ENCODE results near the gene MED9.

The MED9 gene

GRCh38 chr17:17493249-17493985 is 16.6 kb downstream of the MED9 start:
- peaks cover 26% of the 10 kb centered on the region for H3K4me1 Mint-ChIP-seq
- no peak overlapping the region for H3K4me3 Mint-ChIP-seq
- peak overlapping the region in 1 of 2 donors; percentile 6 for H3K27ac Mint-ChIP-seq
- ATAC-seq (no peak), DNase-seq (no peak)
- peaks cover 18% of the 10 kb centered on the region for H3K27me3 Mint-ChIP-seq
- H3K9me3 Mint-ChIP-seq, result no peaks in the 10 kb centered on the region

- ATAC-seq (no peak), DNase-seq (no peak)
- no peaks in the 10 kb centered on the region for H3K9me3 Mint-ChIP-seq
- peaks cover 22% of the 10 kb centered on the region for H3K4me1 Mint-ChIP-seq
- H3K27ac Mint-ChIP-seq, result no peak overlapping the region
- H3K27me3 Mint-ChIP-seq, result peaks cover 18% of the 10 kb centered on the region
- H3K4me3 Mint-ChIP-seq, result no peak overlapping the region
Measured at GRCh38 chr17:17493986-17494466, 17.2 kb downstream of the MED9 start.

GRCh38 chr17:17494499-17494869 is 17.7 kb downstream of the MED9 start:
- Mint-ChIP-seq H3K9me3 (no peaks in the 10 kb centered on the region), H3K27me3 (peaks cover 18% of the 10 kb centered on the region), H3K27ac (no peak overlapping the region), H3K4me1 (peaks cover 22% of the 10 kb centered on the region), H3K4me3 (peak overlapping the region in 1 of 2 donors; percentile 79)
- no peak for ATAC-seq
- DNase-seq, result no peak

GRCh38 chr17:17494870-17495535 is 18.2 kb downstream of the MED9 start:
- H3K27ac Mint-ChIP-seq, result peak overlapping the region in 1 of 2 donors; percentile 51
- H3K9me3 Mint-ChIP-seq, result no peaks in the 10 kb centered on the region
- H3K4me1 Mint-ChIP-seq, result peaks cover 22% of the 10 kb centered on the region
- ATAC-seq (no peak), DNase-seq (peak in 1 of 2 donors; percentile 16)
- H3K4me3 Mint-ChIP-seq, result peak overlapping the region; percentile 79 to 83
- H3K27me3 Mint-ChIP-seq, result peaks cover 18% of the 10 kb centered on the region

GRCh38 chr17:17495536-17496188 is 18.9 kb downstream of the MED9 start:
- Mint-ChIP-seq H3K27ac (peak overlapping the region in 1 of 2 donors; percentile 51), H3K4me3 (peak overlapping the region; percentile 79 to 83), H3K4me1 (peaks cover 22% of the 10 kb centered on the region), H3K9me3 (no peaks in the 10 kb centered on the region), H3K27me3 (peaks cover 18% of the 10 kb centered on the region)
- ATAC-seq, result peak; percentile 17
- no peak for DNase-seq

- ATAC-seq (peak; percentile 87), DNase-seq (peak; percentile 81 to 87)
- Mint-ChIP-seq H3K27ac (peak within 1 kb of the TSS in 1 of 2 donors; percentile 51), H3K9me3 (no peaks in the 10 kb centered on the region), H3K27me3 (peaks cover 18% of the 10 kb centered on the region), H3K4me3 (peak within 1 kb of the TSS; percentile 79 to 83), H3K4me1 (peaks cover 22% of the 10 kb centered on the region)
Measured at GRCh38 chr17:17496189-17497064, 19.6 kb downstream of the MED9 start, which contains the start of gene RASD1. RASD1 (minus strand) TSS chr17:17496395; CDS start chr17:17496181, 214 bp downstream.

- Mint-ChIP-seq H3K4me3 (peak overlapping the region; percentile 51 to 75), H3K27ac (no peak overlapping the region), H3K27me3 (peaks cover 18% of the 10 kb centered on the region), H3K4me1 (peaks cover 22% of the 10 kb centered on the region), H3K9me3 (no peaks in the 10 kb centered on the region)
- DNase-seq, result no peak
- peak; percentile 0 for ATAC-seq
Measured at GRCh38 chr17:17497065-17497844, 20.5 kb downstream of the MED9 start.

- DNase-seq (no peak), ATAC-seq (no peak)
- H3K27ac Mint-ChIP-seq, result no peak overlapping the region
- H3K9me3 Mint-ChIP-seq, result no peaks in the 10 kb centered on the region
- H3K4me1 Mint-ChIP-seq, result peaks cover 22% of the 10 kb centered on the region
- H3K27me3 Mint-ChIP-seq, result peaks cover 18% of the 10 kb centered on the region
- no peak overlapping the region for H3K4me3 Mint-ChIP-seq
Measured at GRCh38 chr17:17497845-17498520, 21.2 kb downstream of the MED9 start.

GRCh38 chr17:17498606-17499301 is 22.0 kb downstream of the MED9 start:
- ATAC-seq (no peak), DNase-seq (no peak)
- H3K27ac Mint-ChIP-seq, result no peak overlapping the region
- H3K9me3 Mint-ChIP-seq, result no peaks in the 10 kb centered on the region
- H3K27me3 Mint-ChIP-seq, result peaks cover 18% of the 10 kb centered on the region
- H3K4me1 Mint-ChIP-seq, result peaks cover 22% of the 10 kb centered on the region
- H3K4me3 Mint-ChIP-seq, result no peak overlapping the region

- H3K4me3 Mint-ChIP-seq, result no peak overlapping the region
- no peaks in the 10 kb centered on the region for H3K9me3 Mint-ChIP-seq
- peaks cover 20% of the 10 kb centered on the region for H3K4me1 Mint-ChIP-seq
- DNase-seq (no peak), ATAC-seq (no peak)
- no peak overlapping the region for H3K27ac Mint-ChIP-seq
- peaks cover 15% of the 10 kb centered on the region for H3K27me3 Mint-ChIP-seq
Measured at GRCh38 chr17:17499402-17500145, 22.8 kb downstream of the MED9 start.

- Mint-ChIP-seq H3K27ac (no peak overlapping the region), H3K4me1 (peaks cover 6% of the 10 kb centered on the region), H3K9me3 (no peaks in the 10 kb centered on the region), H3K27me3 (peaks cover under 1% of the 10 kb centered on the region), H3K4me3 (no peak overlapping the region)
- ATAC-seq, result no peak
- no peak for DNase-seq
Measured at GRCh38 chr17:17500999-17501605, 24.3 kb downstream of the MED9 start.

- H3K9me3 Mint-ChIP-seq, result no peaks in the 10 kb centered on the region
- H3K27ac Mint-ChIP-seq, result no peak overlapping the region
Measured at GRCh38 chr17:17502741-17503565, 26.2 kb downstream of the MED9 start.

More at GRCh38 chr17:17502741-17503565, 26.2 kb downstream of the MED9 start:
- DNase-seq (no peak), ATAC-seq (no peak)
- Mint-ChIP-seq H3K4me3 (no peak overlapping the region), H3K4me1 (no peaks in the 10 kb centered on the region), H3K27me3 (no peaks in the 10 kb centered on the region)

Measured in stimulated activated naive CD8-positive, alpha-beta T cell treated with anti-CD3 and anti-CD28 coated beads, Interleukin-15, amount 100 ng/mL, for 72 hours (primary cell).